Measurements from ENCODE around the gene DAPK2. TPM values are rescaled to one million over a fixed set of nuclear protein-coding genes. Genes with fewer than 3 reads are reported as not detected.
"Not testable (repeated sequence)": the region's sequence is repeated elsewhere in the genome, so short reads cannot be mapped to it uniquely, and the experiment has no call there.

The DAPK2 gene
- total and polyA plus RNA-seq, 7 donors: 3.7 to 65.6 (median 44.3) TPM

DNA sequence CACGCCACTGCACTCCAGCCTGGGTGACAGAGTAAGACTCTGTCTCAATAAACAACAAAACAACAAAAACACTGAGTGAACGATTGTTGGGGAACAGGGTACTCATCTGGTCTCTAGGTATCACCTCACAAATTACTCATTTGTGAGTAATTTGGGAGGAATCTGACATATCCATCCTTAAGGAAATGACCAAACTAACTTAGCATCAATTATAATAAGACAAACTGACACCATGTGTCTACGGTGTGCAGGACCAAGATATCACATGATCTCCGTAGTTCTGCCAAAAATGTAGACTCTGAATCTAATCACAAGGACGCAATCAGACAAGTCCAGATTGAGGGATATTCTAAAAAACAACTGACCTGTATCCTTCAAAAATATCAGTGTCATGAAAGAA lies 12.0 kb upstream of the DAPK2 start:
- ATAC-seq (no peak), DNase-seq (no peak)
- Histone ChIP-seq H3K27me3 (ENCODE audit: insufficient read depth in 3 of 3, low read length in 2 of 3) (no peaks in the 10 kb centered on the region), H3K9me3 (no peaks in the 10 kb centered on the region), H3K4me3 (no peak overlapping the region), H3K4me1 (no peaks in the 10 kb centered on the region), H3K36me3 (ENCODE audit: insufficient read depth in 1 of 2, low read depth in 1 of 2) (no peaks in the 10 kb centered on the region), H3K27ac (no peak overlapping the region)
- intact Hi-C loops (cut with DNase I): no loop called here
- 76 to 87% (median 79%) methylated on average over 5 of the region's 5 CpGs for WGBS, 3 donors
- TF ChIP-seq, protein P1, sequence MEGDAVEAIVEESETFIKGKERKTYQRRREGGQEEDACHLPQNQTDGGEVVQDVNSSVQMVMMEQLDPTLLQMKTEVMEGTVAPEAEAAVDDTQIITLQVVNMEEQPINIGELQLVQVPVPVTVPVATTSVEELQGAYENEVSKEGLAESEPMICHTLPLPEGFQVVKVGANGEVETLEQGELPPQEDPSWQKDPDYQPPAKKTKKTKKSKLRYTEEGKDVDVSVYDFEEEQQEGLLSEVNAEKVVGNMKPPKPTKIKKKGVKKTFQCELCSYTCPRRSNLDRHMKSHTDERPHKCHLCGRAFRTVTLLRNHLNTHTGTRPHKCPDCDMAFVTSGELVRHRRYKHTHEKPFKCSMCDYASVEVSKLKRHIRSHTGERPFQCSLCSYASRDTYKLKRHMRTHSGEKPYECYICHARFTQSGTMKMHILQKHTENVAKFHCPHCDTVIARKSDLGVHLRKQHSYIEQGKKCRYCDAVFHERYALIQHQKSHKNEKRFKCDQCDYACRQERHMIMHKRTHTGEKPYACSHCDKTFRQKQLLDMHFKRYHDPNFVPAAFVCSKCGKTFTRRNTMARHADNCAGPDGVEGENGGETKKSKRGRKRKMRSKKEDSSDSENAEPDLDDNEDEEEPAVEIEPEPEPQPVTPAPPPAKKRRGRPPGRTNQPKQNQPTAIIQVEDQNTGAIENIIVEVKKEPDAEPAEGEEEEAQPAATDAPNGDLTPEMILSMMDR (IDR thresholded peaks at IDR 0.05): no peak

DNA sequence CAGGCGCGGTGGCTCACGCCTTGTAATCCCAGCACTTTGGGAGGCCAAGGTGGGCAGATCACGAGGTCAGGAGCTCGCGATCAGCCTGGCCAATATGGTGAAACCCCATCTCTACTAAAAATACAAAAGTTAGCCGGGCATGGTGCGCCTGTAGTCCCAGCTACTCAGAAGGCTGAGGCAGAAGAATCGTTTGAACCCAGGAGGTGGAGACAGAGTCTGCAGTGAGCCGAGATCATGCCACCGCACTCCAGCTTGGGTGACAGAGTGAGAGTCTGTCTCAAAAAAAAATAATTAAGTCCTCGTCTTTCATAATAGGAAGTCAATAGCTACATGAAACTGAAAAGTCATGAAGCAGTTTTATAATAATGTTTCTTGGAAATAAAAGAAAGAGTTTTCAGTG lies 7.4 kb upstream of the DAPK2 start:
- H3K4me3 ChIP-seq; H3K9me3 ChIP-seq; H3K27me3 ChIP-seq (ENCODE audit: insufficient read depth in 3 of 3, low read length in 2 of 3); H3K4me1 ChIP-seq; DNase-seq; H3K36me3 ChIP-seq (ENCODE audit: insufficient read depth in 1 of 2, low read depth in 1 of 2); intact Hi-C loops (cut with DNase I); ATAC-seq; H3K27ac ChIP-seq: not testable (repeated sequence)
- WGBS, 3 donors: 65 to 83% (median 68%) methylated on average over 12 of the region's 12 CpGs

DNA sequence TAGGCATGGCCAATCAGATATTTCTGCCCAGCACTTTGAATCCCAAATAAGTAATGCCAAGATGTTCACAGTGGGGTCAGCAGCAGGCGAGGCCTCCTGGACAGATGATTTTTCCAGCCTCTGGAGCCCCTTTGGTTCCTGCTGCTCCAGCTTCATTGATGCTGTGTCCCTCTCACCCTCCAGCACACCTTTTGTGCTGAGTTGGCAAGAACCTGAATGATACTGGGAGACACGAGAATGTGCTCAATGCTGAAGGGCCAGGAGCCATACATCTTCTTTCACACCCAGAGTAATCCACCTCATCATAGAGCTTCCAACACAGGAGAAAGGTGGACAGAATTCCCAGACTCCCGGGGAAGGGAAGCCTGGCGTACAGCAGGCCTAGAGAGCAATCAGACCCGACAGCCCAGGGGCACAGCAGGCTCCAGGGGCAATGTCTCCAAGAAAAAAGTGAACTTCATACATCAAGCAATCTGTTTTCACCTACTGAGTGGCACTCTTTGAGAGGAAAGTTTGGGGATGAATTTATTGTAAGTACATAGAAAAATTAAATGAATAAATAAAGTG lies 6.7 kb upstream of the DAPK2 start:
- no peak for ATAC-seq
- TF ChIP-seq, protein P1 (IDR thresholded peaks at IDR 0.05): no peak

DNA sequence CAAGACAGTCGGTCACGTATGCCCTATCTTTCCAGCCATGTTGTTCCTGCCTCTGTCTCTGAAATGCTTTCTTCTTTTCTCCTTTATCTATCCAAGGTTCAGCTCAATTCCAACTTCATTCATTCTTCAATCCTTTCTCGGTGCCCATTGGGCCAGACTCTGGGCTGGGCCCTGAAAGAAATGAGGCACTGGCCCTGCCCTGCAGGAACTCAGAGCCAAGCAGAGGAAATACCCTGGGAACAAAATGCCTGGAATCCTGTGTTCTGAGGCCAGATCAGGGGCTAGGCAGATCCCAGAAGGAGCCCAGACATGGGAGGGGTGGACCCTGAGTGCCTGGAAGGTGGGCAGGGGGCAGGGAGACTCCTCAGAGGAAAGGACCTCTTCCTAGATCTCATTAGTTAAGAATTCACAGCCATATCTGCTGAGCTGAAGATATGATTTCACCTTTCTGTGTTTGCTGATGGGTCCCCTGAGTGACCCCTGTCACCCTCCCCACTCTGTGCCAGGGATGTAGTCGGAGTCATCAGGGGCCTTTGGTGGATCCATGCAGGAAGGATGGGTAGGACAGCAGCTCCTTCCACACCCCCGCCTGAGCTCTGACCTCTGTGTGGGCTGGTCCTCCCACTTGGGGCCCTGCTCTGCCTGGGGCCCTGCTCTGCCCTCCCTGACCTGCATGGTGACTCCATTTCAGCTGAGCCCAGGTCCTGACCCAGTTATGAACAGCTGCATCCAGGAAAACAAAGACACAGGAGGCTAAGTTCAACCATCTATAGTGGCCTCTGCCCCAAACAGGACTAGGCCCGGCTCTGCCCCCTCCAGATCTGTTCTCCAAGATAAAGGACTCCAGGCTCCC lies 5.3 kb upstream of the DAPK2 start:
- TF ChIP-seq, protein P1 (IDR thresholded peaks at IDR 0.05): no peak
- no peak for ATAC-seq
- H3K4me1 ChIP-seq: peaks cover 2% of the 10 kb centered on the region
- H3K27me3 ChIP-seq (ENCODE audit: insufficient read depth in 3 of 3, low read length in 2 of 3): no peaks in the 10 kb centered on the region
- no peaks in the 10 kb centered on the region for H3K36me3 ChIP-seq (ENCODE audit: insufficient read depth in 1 of 2, low read depth in 1 of 2)
- no peak overlapping the region for H3K27ac ChIP-seq
- no peaks in the 10 kb centered on the region for H3K9me3 ChIP-seq
- WGBS, 3 donors: 78 to 82% (median 79%) methylated on average over 6 of the region's 6 CpGs
- intact Hi-C loops (cut with DNase I): no loop called here
- DNase-seq: no peak
- no peak overlapping the region for H3K4me3 ChIP-seq

More for the DNA sequence above, 6.7 kb upstream of the DAPK2 start:
- no peak overlapping the region for H3K27ac ChIP-seq
- H3K4me3 ChIP-seq: no peak overlapping the region
- H3K4me1 ChIP-seq: no peaks in the 10 kb centered on the region
- no peaks in the 10 kb centered on the region for H3K27me3 ChIP-seq (ENCODE audit: insufficient read depth in 3 of 3, low read length in 2 of 3)
- 90 to 94% (median 92%) methylated on average over 5 of the region's 5 CpGs for WGBS, 3 donors
- intact Hi-C loops (cut with DNase I): no loop called here
- no peaks in the 10 kb centered on the region for H3K9me3 ChIP-seq
- H3K36me3 ChIP-seq (ENCODE audit: insufficient read depth in 1 of 2, low read depth in 1 of 2): no peaks in the 10 kb centered on the region
- DNase-seq: no peak

DNA sequence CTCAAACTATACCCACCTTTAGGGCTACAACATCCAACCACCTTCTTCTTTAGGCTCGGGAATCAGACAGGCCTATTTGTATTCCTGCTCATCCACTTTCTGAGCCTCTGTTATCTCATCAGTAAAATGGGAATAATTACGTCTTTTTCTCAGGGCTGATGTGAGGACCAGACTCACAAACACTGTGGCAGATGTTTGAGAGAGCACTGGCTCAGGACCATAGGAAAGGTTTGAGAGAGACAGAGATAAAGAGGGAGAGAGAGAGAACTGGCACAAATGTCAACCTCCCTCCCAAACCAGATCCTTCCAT lies 4.8 kb upstream of the DAPK2 start:
- intact Hi-C loops (cut with DNase I): no loop called here
- ATAC-seq (no peak), DNase-seq (no peak)
- TF ChIP-seq, protein P1 (IDR thresholded peaks at IDR 0.05): no peak
- no peak overlapping the region for H3K27ac ChIP-seq
- no peaks in the 10 kb centered on the region for H3K27me3 ChIP-seq (ENCODE audit: insufficient read depth in 3 of 3, low read length in 2 of 3)
- H3K36me3 ChIP-seq (ENCODE audit: insufficient read depth in 1 of 2, low read depth in 1 of 2): no peaks in the 10 kb centered on the region
- H3K9me3 ChIP-seq: no peaks in the 10 kb centered on the region
- H3K4me1 ChIP-seq: peaks cover 3% of the 10 kb centered on the region
- no peak overlapping the region for H3K4me3 ChIP-seq
- 97 to 100% (median 98%) methylated on average over 2 of the region's 2 CpGs for WGBS, 3 donors
